ENCODE data around the gene NKAIN2. TPM values are rescaled to one million over a fixed set of nuclear protein-coding genes. Genes with fewer than 3 reads are reported as not detected.

NKAIN2 gene
- total RNA-seq, 1 donor from 2014 or later: 4.0 TPM

- TF ChIP-seq, protein P1, sequence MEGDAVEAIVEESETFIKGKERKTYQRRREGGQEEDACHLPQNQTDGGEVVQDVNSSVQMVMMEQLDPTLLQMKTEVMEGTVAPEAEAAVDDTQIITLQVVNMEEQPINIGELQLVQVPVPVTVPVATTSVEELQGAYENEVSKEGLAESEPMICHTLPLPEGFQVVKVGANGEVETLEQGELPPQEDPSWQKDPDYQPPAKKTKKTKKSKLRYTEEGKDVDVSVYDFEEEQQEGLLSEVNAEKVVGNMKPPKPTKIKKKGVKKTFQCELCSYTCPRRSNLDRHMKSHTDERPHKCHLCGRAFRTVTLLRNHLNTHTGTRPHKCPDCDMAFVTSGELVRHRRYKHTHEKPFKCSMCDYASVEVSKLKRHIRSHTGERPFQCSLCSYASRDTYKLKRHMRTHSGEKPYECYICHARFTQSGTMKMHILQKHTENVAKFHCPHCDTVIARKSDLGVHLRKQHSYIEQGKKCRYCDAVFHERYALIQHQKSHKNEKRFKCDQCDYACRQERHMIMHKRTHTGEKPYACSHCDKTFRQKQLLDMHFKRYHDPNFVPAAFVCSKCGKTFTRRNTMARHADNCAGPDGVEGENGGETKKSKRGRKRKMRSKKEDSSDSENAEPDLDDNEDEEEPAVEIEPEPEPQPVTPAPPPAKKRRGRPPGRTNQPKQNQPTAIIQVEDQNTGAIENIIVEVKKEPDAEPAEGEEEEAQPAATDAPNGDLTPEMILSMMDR (IDR thresholded peaks at IDR 0.05): no peak
- no peak overlapping the region for H3K27ac Mint-ChIP-seq (ENCODE audit: unreplicated experiment)
- no peak overlapping the region for H3K4me3 Mint-ChIP-seq (ENCODE audit: unreplicated experiment)
- peaks cover 10% of the 10 kb centered on the region for H3K4me1 Mint-ChIP-seq (ENCODE audit: low read depth)
- H3K9me3 Mint-ChIP-seq (ENCODE audit: low read depth): no peaks in the 10 kb centered on the region
- no peaks in the 10 kb centered on the region for H3K36me3 Mint-ChIP-seq (ENCODE audit: low read depth)
- no peaks in the 10 kb centered on the region for H3K27me3 Mint-ChIP-seq (ENCODE audit: low read depth)
- DNase-seq (ENCODE audit: low spot score): no peak
Observed at GRCh38 chr6:124193132-124193531, 389.5 kb downstream of the NKAIN2 start.

DNA sequence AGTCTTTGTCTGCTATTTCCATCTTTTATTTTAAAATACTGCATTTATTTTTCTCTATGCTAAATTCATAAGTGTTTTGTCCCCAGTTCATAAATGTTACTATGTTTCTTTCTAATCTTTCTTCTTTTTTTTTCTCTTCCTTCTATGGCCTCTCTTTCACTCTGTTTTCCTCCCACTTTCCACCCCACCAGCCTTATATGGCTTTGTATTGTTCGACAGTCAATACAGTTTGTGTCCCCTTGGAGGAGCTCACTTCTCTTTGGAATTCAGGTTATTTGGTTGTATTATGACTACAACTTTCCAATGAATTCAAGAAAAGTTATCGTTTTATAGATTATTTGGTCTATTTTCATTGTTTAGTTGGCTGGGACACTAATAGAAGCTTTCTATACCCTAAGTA, 393.5 kb downstream of the NKAIN2 start:
- no peaks in the 10 kb centered on the region for H3K9me3 Mint-ChIP-seq (ENCODE audit: low read depth)
- H3K27ac Mint-ChIP-seq (ENCODE audit: unreplicated experiment): no peak overlapping the region
- TF ChIP-seq, protein P1 (IDR thresholded peaks at IDR 0.05): peak; percentile 21
- H3K4me3 Mint-ChIP-seq (ENCODE audit: unreplicated experiment): no peak overlapping the region
- H3K36me3 Mint-ChIP-seq (ENCODE audit: low read depth): no peaks in the 10 kb centered on the region
- peaks cover 32% of the 10 kb centered on the region for H3K4me1 Mint-ChIP-seq (ENCODE audit: low read depth)
- H3K27me3 Mint-ChIP-seq (ENCODE audit: low read depth): no peaks in the 10 kb centered on the region
- no peak for DNase-seq (ENCODE audit: low spot score)

GRCh38 chr6:124199286-124199685, 395.6 kb downstream of the NKAIN2 start:
- Mint-ChIP-seq H3K27me3 (ENCODE audit: low read depth) (no peaks in the 10 kb centered on the region), H3K36me3 (ENCODE audit: low read depth) (no peaks in the 10 kb centered on the region), H3K4me3 (ENCODE audit: unreplicated experiment) (no peak overlapping the region), H3K4me1 (ENCODE audit: low read depth) (peaks cover 54% of the 10 kb centered on the region), H3K27ac (ENCODE audit: unreplicated experiment) (no peak overlapping the region), H3K9me3 (ENCODE audit: low read depth) (no peaks in the 10 kb centered on the region)
- no peak for DNase-seq (ENCODE audit: low spot score)
- TF ChIP-seq, protein P1 (IDR thresholded peaks at IDR 0.05): no peak

GRCh38 chr6:124200661-124201060, 397.0 kb downstream of the NKAIN2 start:
- Mint-ChIP-seq H3K36me3 (ENCODE audit: low read depth) (no peaks in the 10 kb centered on the region), H3K4me3 (ENCODE audit: unreplicated experiment) (no peak overlapping the region), H3K27me3 (ENCODE audit: low read depth) (no peaks in the 10 kb centered on the region), H3K4me1 (ENCODE audit: low read depth) (peaks cover 54% of the 10 kb centered on the region), H3K27ac (ENCODE audit: unreplicated experiment) (no peak overlapping the region), H3K9me3 (ENCODE audit: low read depth) (no peaks in the 10 kb centered on the region)
- TF ChIP-seq, protein P1 (IDR thresholded peaks at IDR 0.05): no peak
- DNase-seq (ENCODE audit: low spot score): no peak

DNA sequence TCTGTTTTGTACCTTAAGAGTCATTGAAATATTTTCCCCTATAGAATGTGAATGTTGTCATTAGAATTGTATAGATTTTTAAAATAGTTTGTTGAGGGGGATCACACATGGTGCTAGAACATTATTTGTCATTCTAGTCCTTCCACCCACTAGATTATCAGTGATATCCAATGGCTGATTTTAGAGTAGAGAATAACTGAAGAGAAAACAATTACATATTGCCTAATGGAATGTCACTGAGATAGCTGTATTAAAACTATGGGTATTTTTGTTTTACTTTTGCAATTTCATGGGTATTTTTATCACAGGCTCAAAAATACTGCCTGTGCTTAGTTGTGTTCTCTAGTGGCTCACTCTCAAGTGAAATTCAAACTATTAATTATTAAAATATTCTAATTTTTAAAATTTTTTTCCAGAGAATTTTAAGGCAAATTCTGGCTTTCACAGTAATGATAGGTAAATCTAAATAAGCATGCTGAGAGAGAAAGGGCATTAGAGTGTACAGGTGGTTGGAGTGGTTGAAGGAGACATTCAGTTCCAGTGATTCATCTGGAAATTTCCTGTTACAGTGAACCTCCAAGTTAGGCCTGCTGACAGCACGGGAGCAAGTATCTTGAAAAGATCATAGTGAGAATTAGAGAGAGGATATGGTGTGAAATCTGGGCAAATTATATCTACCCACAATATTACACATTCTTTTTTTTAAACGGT, 399.6 kb downstream of the NKAIN2 start:
- peaks cover 51% of the 10 kb centered on the region for H3K4me1 Mint-ChIP-seq (ENCODE audit: low read depth)
- H3K27ac Mint-ChIP-seq (ENCODE audit: unreplicated experiment): peak overlapping the region; percentile 88
- H3K4me3 Mint-ChIP-seq (ENCODE audit: unreplicated experiment): no peak overlapping the region
- no peaks in the 10 kb centered on the region for H3K27me3 Mint-ChIP-seq (ENCODE audit: low read depth)
- no peaks in the 10 kb centered on the region for H3K36me3 Mint-ChIP-seq (ENCODE audit: low read depth)
- no peak for DNase-seq (ENCODE audit: low spot score)
- H3K9me3 Mint-ChIP-seq (ENCODE audit: low read depth): no peaks in the 10 kb centered on the region
- TF ChIP-seq, protein P1 (IDR thresholded peaks at IDR 0.05): no peak
